ENCODE data around the gene MALRD1.

The MALRD1 gene

DNA sequence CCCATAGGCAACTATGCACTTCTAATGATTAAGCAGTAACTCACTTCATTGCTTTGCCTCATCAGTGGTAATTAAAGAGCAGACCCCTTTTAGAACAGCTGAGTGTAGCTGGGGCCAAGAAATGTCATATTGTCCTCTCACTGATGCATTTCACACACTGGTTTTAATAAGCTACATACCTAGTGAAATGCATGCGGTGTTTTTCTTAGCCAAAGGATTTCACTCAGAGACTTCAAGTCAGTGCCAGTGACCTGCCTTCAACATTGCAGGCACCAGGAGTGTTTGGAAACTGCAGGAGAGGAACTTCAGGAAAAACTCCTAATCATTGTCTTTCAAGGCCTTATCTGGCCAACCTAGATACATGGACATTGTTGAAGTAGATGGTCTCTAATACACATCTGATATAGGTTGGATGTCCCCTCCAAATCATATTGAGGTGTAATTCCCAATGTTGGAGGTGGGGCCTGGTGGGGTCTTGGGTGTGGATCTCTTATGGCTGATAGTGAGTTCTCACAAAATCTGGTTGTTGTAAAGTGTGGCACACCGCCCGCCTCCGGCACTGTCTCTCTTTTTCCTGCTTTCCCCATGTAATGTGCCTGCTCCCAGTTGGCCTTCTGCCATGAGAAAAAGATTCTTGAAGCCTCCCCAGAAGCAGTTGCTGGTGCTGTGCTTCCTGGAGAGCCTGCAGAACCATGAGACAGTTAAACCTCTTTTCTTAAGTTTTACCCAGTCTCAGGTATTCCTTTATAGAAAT lies 515.0 kb downstream of the MALRD1 start:
- no peak for TF ChIP-seq EZH2 (IDR thresholded peaks at IDR 0.05; ENCODE audit: borderline replicate concordance, low read length)
- TF ChIP-seq, protein P1, sequence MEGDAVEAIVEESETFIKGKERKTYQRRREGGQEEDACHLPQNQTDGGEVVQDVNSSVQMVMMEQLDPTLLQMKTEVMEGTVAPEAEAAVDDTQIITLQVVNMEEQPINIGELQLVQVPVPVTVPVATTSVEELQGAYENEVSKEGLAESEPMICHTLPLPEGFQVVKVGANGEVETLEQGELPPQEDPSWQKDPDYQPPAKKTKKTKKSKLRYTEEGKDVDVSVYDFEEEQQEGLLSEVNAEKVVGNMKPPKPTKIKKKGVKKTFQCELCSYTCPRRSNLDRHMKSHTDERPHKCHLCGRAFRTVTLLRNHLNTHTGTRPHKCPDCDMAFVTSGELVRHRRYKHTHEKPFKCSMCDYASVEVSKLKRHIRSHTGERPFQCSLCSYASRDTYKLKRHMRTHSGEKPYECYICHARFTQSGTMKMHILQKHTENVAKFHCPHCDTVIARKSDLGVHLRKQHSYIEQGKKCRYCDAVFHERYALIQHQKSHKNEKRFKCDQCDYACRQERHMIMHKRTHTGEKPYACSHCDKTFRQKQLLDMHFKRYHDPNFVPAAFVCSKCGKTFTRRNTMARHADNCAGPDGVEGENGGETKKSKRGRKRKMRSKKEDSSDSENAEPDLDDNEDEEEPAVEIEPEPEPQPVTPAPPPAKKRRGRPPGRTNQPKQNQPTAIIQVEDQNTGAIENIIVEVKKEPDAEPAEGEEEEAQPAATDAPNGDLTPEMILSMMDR (IDR thresholded peaks at IDR 0.05; ENCODE audit: low read length): no peak
- Histone ChIP-seq H3K9me3 (ENCODE audit: low read length) (no peaks in the 10 kb centered on the region), H3K9me2 (ENCODE audit: low read depth, low read length) (no peaks in the 10 kb centered on the region), H4K20me1 (ENCODE audit: insufficient read depth, low read length) (no peaks in the 10 kb centered on the region), H3K79me2 (ENCODE audit: insufficient read depth, low read length) (no peaks in the 10 kb centered on the region), H3K4me1 (ENCODE audit: insufficient read depth, low read length, severe bottlenecking) (no peaks in the 10 kb centered on the region), H3F3A (ENCODE audit: insufficient read depth, low read length) (no peaks in the 10 kb centered on the region), H3K9ac (ENCODE audit: low read length) (no peak overlapping the region), H2AFZ (ENCODE audit: low read length) (no peak overlapping the region), H3K4me3 (ENCODE audit: low read depth, low read length, poor library complexity, severe bottlenecking) (no peak overlapping the region), H3K36me3 (ENCODE audit: insufficient read depth, low read length) (no peaks in the 10 kb centered on the region), H3K27me3 (ENCODE audit: insufficient read depth, low read length) (no peaks in the 10 kb centered on the region), H3K4me2 (ENCODE audit: low read length) (no peak overlapping the region), H3K27ac (ENCODE audit: low read depth, low read length, poor library complexity, severe bottlenecking) (no peak overlapping the region)

GRCh38 chr10:19570120-19570519 lies 521.5 kb downstream of the MALRD1 start:
- no peak for TF ChIP-seq EZH2 (IDR thresholded peaks at IDR 0.05; ENCODE audit: borderline replicate concordance, low read length)
- TF ChIP-seq, protein P1 (IDR thresholded peaks at IDR 0.05; ENCODE audit: low read length): no peak
- H3K4me2 ChIP-seq (ENCODE audit: low read length): no peak overlapping the region

GRCh38 chr10:19570991-19571390 lies 522.4 kb downstream of the MALRD1 start:
- Histone ChIP-seq H3K27me3 (ENCODE audit: insufficient read depth, low read length) (no peaks in the 10 kb centered on the region), H3K9ac (ENCODE audit: low read length) (no peak overlapping the region), H3K9me2 (ENCODE audit: low read depth, low read length) (no peaks in the 10 kb centered on the region), H3K27ac (ENCODE audit: low read depth, low read length, poor library complexity, severe bottlenecking) (no peak overlapping the region), H3K4me2 (ENCODE audit: low read length) (no peak overlapping the region), H3F3A (ENCODE audit: insufficient read depth, low read length) (no peaks in the 10 kb centered on the region), H4K20me1 (ENCODE audit: insufficient read depth, low read length) (no peaks in the 10 kb centered on the region), H2AFZ (ENCODE audit: low read length) (no peak overlapping the region), H3K4me1 (ENCODE audit: insufficient read depth, low read length, severe bottlenecking) (no peaks in the 10 kb centered on the region), H3K79me2 (ENCODE audit: insufficient read depth, low read length) (no peaks in the 10 kb centered on the region), H3K9me3 (ENCODE audit: low read length) (no peaks in the 10 kb centered on the region), H3K4me3 (ENCODE audit: low read depth, low read length, poor library complexity, severe bottlenecking) (no peak overlapping the region), H3K36me3 (ENCODE audit: insufficient read depth, low read length) (no peaks in the 10 kb centered on the region)
- TF ChIP-seq EZH2 (IDR thresholded peaks at IDR 0.05; ENCODE audit: borderline replicate concordance, low read length): no peak
- TF ChIP-seq, protein P1 (IDR thresholded peaks at IDR 0.05; ENCODE audit: low read length): no peak

More at GRCh38 chr10:19570120-19570519, 521.5 kb downstream of the MALRD1 start:
- no peaks in the 10 kb centered on the region for H3K9me3 ChIP-seq (ENCODE audit: low read length)
- no peaks in the 10 kb centered on the region for H3K27me3 ChIP-seq (ENCODE audit: insufficient read depth, low read length)
- no peaks in the 10 kb centered on the region for H3K4me1 ChIP-seq (ENCODE audit: insufficient read depth, low read length, severe bottlenecking)
- H3F3A ChIP-seq (ENCODE audit: insufficient read depth, low read length): no peaks in the 10 kb centered on the region
- no peaks in the 10 kb centered on the region for H3K9me2 ChIP-seq (ENCODE audit: low read depth, low read length)
- H3K9ac ChIP-seq (ENCODE audit: low read length): no peak overlapping the region
- no peak overlapping the region for H3K27ac ChIP-seq (ENCODE audit: low read depth, low read length, poor library complexity, severe bottlenecking)
- H2AFZ ChIP-seq (ENCODE audit: low read length): no peak overlapping the region
- no peaks in the 10 kb centered on the region for H4K20me1 ChIP-seq (ENCODE audit: insufficient read depth, low read length)
- H3K36me3 ChIP-seq (ENCODE audit: insufficient read depth, low read length): no peaks in the 10 kb centered on the region
- H3K79me2 ChIP-seq (ENCODE audit: insufficient read depth, low read length): no peaks in the 10 kb centered on the region
- no peak overlapping the region for H3K4me3 ChIP-seq (ENCODE audit: low read depth, low read length, poor library complexity, severe bottlenecking)

Data from OCI-LY1 (cell line).